Thymus (tissue), 11 donors: ENCODE data around the gene STOML3. TPM values are rescaled to one million over a fixed set of nuclear protein-coding genes. Genes with fewer than 3 reads are reported as not detected.

Experiments
- DNase-seq, 9 donors: peaks; one replicate each; pipeline ENCODE4 v3.0.0-alpha.2; 2013; ENCODE audit warnings: low spot score in 9 of 9, low read depth in 6 of 9, missing footprints in 1 of 9
- H3K27ac ChIP-seq, 2 donors: one replicate each; pipeline ENCODE4 v1.5.1; 2013; ENCODE audit warnings: control low read depth in 1 of 2, low read depth in 1 of 2, low read length in 1 of 2, mild to moderate bottlenecking in 1 of 2, moderate library complexity in 1 of 2
- H3K27me3 ChIP-seq, 2 donors: one replicate each; pipeline ENCODE4 v1.5.1; 2013; ENCODE audit warnings: low read length in 1 of 2; ENCODE audit not compliant: control insufficient read depth in 2 of 2, insufficient read depth in 1 of 2
- H3K36me3 ChIP-seq, 2 donors: one replicate each; pipeline ENCODE4 v1.5.1; 2013; ENCODE audit warnings: low read length in 1 of 2, mild to moderate bottlenecking in 1 of 2, moderate library complexity in 1 of 2; ENCODE audit not compliant: control insufficient read depth in 2 of 2, insufficient read depth in 2 of 2
- H3K4me1 ChIP-seq, 2 donors: one replicate each; pipeline ENCODE4 v1.5.1; 2013; ENCODE audit warnings: low read length in 2 of 2; ENCODE audit not compliant: control insufficient read depth in 2 of 2, insufficient read depth in 2 of 2
- H3K4me3 ChIP-seq, 2 donors: one replicate each; pipeline ENCODE4 v1.5.1; 2013; ENCODE audit warnings: low read length in 2 of 2, control low read depth in 1 of 2, mild to moderate bottlenecking in 1 of 2
- H3K9me3 ChIP-seq, 2 donors: one replicate each; pipeline ENCODE4 v1.5.1; 2013; ENCODE audit warnings: low read length in 1 of 2, mild to moderate bottlenecking in 1 of 2; ENCODE audit not compliant: control insufficient read depth in 2 of 2, insufficient read depth in 1 of 2
- whole genome bisulfite sequencing: extraction: QIAGEN DNeasy Blood & Tissue Kit; methylation state at CpG from one replicate; pipeline ENCODE4 v1.1.7; 2013; 5-methylcytosine and 5-hydroxymethylcytosine counted together
- polyA plus RNA-seq: library from polyadenylated mRNA; stranded (reverse); fragments of 200-250 nt; gene quantifications from one replicate; pipeline ENCODE4 v1.2.3, GENCODE V29; 2013
- total RNA-seq: library from RNA; stranded (reverse); fragments of 120-200 nt; gene quantifications from one replicate; pipeline ENCODE4 v1.2.4, GENCODE V29; 2013
- donor health status: healthy.

The STOML3 gene
- total and polyA plus RNA-seq, 2 donors: 0.05 to 0.23 TPM

DNA sequence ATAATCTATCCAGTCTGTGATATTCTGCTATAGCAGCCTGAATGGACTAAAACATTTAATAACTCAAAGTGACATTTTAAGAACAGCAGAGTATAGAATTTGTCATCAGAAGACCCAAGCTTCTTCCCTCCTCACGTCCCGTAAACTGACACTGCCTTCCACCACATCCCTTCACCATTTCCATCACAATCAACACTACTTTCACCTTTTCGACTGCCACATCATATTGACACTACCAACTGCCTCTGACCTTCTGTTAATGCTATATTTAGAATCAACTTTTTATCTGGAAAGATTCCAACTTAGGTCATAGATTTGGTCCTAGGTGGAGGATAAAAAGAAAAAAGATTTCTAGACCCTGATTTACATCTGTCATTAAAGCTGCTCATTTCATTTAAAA is 39.6 kb downstream of the STOML3 start:
- DNase-seq: no peak
- WGBS: 37% methylated on average over 3 of the region's 3 CpGs

DNA sequence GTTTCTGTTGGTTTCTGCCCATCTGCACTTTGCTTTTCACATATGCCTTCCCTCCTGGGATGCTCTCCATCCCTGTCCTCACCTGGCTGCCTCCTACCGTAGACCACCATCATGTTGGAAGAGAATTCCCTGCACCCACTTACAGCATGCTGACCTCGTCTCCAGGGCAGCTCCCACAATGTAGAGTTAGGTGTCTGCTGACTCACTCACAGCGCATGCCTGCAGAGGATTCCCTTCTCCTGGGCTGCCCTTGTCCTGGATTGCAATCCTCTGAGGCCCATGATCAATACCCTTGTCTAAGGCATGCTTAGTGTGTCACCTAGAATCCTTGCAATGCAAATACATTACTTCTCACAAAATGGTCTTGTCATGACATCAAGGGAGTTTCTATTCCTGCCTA is 43.6 kb downstream of the STOML3 start:
- 94% methylated on average over 3 of the region's 3 CpGs for WGBS
- H3K27ac ChIP-seq: no peak overlapping the region
- H3K9me3 ChIP-seq: no peaks in the 10 kb centered on the region
- no peak overlapping the region for H3K4me3 ChIP-seq
- no peaks in the 10 kb centered on the region for H3K27me3 ChIP-seq
- H3K4me1 ChIP-seq: no peaks in the 10 kb centered on the region
- H3K36me3 ChIP-seq: no peaks in the 10 kb centered on the region
- DNase-seq: no peak

More for the DNA sequence above, 39.6 kb downstream of the STOML3 start:
- no peaks in the 10 kb centered on the region for H3K36me3 ChIP-seq
- no peaks in the 10 kb centered on the region for H3K27me3 ChIP-seq
- no peak overlapping the region for H3K27ac ChIP-seq
- no peaks in the 10 kb centered on the region for H3K4me1 ChIP-seq
- H3K4me3 ChIP-seq: no peak overlapping the region
- no peaks in the 10 kb centered on the region for H3K9me3 ChIP-seq

- Histone ChIP-seq H3K9me3 (no peaks in the 10 kb centered on the region), H3K27me3 (no peaks in the 10 kb centered on the region), H3K4me1 (no peaks in the 10 kb centered on the region), H3K27ac (no peak overlapping the region), H3K36me3 (no peaks in the 10 kb centered on the region), H3K4me3 (no peak overlapping the region)
- DNase-seq: no peak
- 56% methylated on average over 3 of the region's 3 CpGs for WGBS
Measured at GRCh38 chr13:38944219-38944618, 46.4 kb downstream of the STOML3 start.

DNA sequence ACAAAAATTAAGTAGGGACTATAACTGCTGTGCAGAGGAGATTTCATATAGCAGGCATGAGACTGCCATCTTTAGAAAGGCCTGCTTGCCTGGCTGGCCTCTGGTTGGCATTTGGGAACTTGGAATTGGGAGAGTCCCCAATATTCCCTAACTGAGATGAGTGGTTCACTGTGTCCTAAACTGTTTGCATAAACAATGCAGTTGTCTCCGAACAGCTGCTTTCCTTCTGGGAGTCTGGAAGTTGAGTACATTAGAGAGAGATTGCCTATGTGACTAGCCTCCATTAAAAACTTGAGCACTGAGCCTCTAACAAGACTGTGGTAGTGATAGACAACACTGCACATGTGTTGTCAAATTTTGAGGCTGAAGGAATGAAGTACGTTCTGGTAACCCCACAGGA is 47.4 kb downstream of the STOML3 start:
- 91% methylated on average over 2 of the region's 2 CpGs for WGBS

GRCh38 chr13:38941353-38941945 is 49.2 kb downstream of the STOML3 start:
- H3K9me3 ChIP-seq: no peaks in the 10 kb centered on the region
- WGBS: 86% methylated on average over 3 of the region's 3 CpGs
- H3K4me3 ChIP-seq: no peak overlapping the region
- no peak overlapping the region for H3K27ac ChIP-seq
- no peaks in the 10 kb centered on the region for H3K27me3 ChIP-seq
- DNase-seq: no peak
- no peaks in the 10 kb centered on the region for H3K36me3 ChIP-seq
- no peaks in the 10 kb centered on the region for H3K4me1 ChIP-seq

More for the DNA sequence above, 47.4 kb downstream of the STOML3 start:
- H3K9me3 ChIP-seq: no peaks in the 10 kb centered on the region
- H3K27ac ChIP-seq: no peak overlapping the region
- no peaks in the 10 kb centered on the region for H3K36me3 ChIP-seq
- no peaks in the 10 kb centered on the region for H3K4me1 ChIP-seq
- no peaks in the 10 kb centered on the region for H3K27me3 ChIP-seq
- no peak for DNase-seq
- no peak overlapping the region for H3K4me3 ChIP-seq

GRCh38 chr13:38933786-38934185 is 56.8 kb downstream of the STOML3 start:
- H3K4me1 ChIP-seq: no peaks in the 10 kb centered on the region
- H3K27ac ChIP-seq: no peak overlapping the region
- H3K4me3 ChIP-seq: no peak overlapping the region
- H3K27me3 ChIP-seq: no peaks in the 10 kb centered on the region
- no peaks in the 10 kb centered on the region for H3K36me3 ChIP-seq
- no peak for DNase-seq
- no peaks in the 10 kb centered on the region for H3K9me3 ChIP-seq

DNA sequence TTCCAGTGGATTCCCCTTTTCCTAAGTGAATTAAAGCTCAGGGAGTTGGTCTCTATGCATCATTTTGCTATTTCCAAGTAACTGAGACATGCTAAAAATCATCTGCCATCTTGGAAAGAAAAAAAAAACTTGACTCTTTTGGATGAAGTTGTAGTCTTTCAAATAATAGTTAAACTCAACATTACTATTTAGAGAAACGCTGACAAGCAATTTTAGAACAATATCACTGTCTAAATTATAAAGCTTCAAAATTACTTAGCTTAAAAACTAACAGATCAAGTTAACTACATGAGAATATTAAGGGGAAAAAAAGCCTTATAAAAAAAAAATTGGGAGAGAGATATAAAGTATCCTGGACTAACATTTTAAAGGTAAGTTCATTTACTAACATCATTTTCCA is 68.5 kb downstream of the STOML3 start:
- WGBS: 95% methylated on average over 1 of the region's 1 CpG
- Histone ChIP-seq H3K9me3 (no peaks in the 10 kb centered on the region), H3K36me3 (no peaks in the 10 kb centered on the region), H3K27me3 (no peaks in the 10 kb centered on the region), H3K4me3 (no peak overlapping the region), H3K4me1 (no peaks in the 10 kb centered on the region), H3K27ac (no peak overlapping the region)
- no peak for DNase-seq

DNA sequence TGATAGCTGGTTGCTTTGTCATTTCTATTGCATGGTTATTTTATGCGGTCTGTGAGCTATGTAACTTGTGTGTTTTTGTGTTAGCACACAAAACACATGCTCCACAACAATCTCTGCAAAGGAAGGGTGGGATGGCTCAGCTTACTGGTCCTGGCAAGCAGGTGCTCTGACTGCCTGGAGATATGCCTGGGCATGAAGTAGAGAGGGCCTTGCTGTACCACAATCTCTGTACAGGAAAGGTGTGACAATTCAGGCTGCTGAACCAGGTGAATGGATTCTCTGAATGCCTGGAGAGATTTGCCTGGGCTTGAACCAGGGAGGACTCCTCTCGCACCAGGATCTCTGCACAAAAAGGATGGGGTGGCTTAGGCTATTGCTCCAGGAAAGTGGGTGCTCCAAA is 69.5 kb downstream of the STOML3 start:
- Histone ChIP-seq H3K4me1 (no peaks in the 10 kb centered on the region), H3K27ac (no peak overlapping the region), H3K36me3 (no peaks in the 10 kb centered on the region), H3K27me3 (no peaks in the 10 kb centered on the region), H3K4me3 (no peak overlapping the region), H3K9me3 (no peaks in the 10 kb centered on the region)
- no peak for DNase-seq
- 70% methylated on average over 2 of the region's 2 CpGs for WGBS
